Upper lobe of left lung (tissue), 4 donors: ENCODE data around the gene KCNE4.

Source experiments
- CTCF ChIP-seq, 6 experiments: fragments of 450-650 bp in 4 of 6; fragments of 200-600 bp in 2 of 6; sonication (generic) in 2 of 6; IDR thresholded peaks; one replicate each; pipeline ENCODE4 v1.5.1; 2016 to 2019; ENCODE audit warnings: antibody characterized with exemption in 6 of 6
- POLR2A ChIP-seq, 4 donors: fragments of 450-650 bp; IDR thresholded peaks; one replicate each; pipeline ENCODE4 v1.5.1; 2016 to 2017; ENCODE audit warnings: antibody characterized with exemption in 4 of 4, mild to moderate bottlenecking in 2 of 4

GRCh38 chr2:223008956-223009355 is 43.0 kb upstream of the KCNE4 start:
- TF ChIP-seq CTCF (IDR thresholded peaks at IDR 0.05) (no peak), POLR2A (IDR thresholded peaks at IDR 0.05) (no peak)
